Fibroblast of villous mesenchyme (primary cell): ENCODE data around the gene U2AF1L4. TPM values are rescaled to one million over a fixed set of nuclear protein-coding genes. Genes with fewer than 3 reads are reported as not detected.

Source experiments
- DNase-seq: peaks from one replicate; pipeline ENCODE4 v3.0.0-alpha.2; 2010; ENCODE audit warnings: low read depth
- H3K4me3 ChIP-seq: 2 replicates; pipeline ENCODE4 v1.5.1; 2011; ENCODE audit warnings: low read depth, mild to moderate bottlenecking, low read length
- total RNA-seq: library from RNA; depleted of rRNA; stranded (reverse); fragments of >200 nt; gene quantifications from 2 replicates; pipeline ENCODE4 v1.2.3, GENCODE V29; 2012
- TF ChIP-seq, protein P1 (sequence below): IDR thresholded peaks from 2 replicates; pipeline ENCODE4 v1.5.1; 2012; ENCODE audit warnings: low read depth, mild to moderate bottlenecking, low read length; ENCODE audit not compliant: insufficient read depth

U2AF1L4 gene
- total RNA-seq, 1 donor: 4.7 TPM

GRCh38 chr19:35756377-35757230 lies 11.4 kb upstream of the U2AF1L4 start, which contains the start of gene HSPB6:
Gene HSPB6 (minus strand): TSS chr19:35757029. CDS start chr19:35757008, 21 bp downstream.
- DNase-seq: peak; percentile 56
- TF ChIP-seq, protein P1, sequence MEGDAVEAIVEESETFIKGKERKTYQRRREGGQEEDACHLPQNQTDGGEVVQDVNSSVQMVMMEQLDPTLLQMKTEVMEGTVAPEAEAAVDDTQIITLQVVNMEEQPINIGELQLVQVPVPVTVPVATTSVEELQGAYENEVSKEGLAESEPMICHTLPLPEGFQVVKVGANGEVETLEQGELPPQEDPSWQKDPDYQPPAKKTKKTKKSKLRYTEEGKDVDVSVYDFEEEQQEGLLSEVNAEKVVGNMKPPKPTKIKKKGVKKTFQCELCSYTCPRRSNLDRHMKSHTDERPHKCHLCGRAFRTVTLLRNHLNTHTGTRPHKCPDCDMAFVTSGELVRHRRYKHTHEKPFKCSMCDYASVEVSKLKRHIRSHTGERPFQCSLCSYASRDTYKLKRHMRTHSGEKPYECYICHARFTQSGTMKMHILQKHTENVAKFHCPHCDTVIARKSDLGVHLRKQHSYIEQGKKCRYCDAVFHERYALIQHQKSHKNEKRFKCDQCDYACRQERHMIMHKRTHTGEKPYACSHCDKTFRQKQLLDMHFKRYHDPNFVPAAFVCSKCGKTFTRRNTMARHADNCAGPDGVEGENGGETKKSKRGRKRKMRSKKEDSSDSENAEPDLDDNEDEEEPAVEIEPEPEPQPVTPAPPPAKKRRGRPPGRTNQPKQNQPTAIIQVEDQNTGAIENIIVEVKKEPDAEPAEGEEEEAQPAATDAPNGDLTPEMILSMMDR: no peak

GRCh38 chr19:35755550-35756376 lies 10.5 kb upstream of the U2AF1L4 start:
- TF ChIP-seq, protein P1: no peak
- H3K4me3 ChIP-seq: peak overlapping the region; percentile 92
- peak; percentile 89 for DNase-seq

More at GRCh38 chr19:35756377-35757230, 11.4 kb upstream of the U2AF1L4 start, which contains the start of gene HSPB6:
- peak within 1 kb of the TSS; percentile 92 for H3K4me3 ChIP-seq

- peak overlapping the region; percentile 92 for H3K4me3 ChIP-seq
- no peak for DNase-seq
- TF ChIP-seq, protein P1: no peak
Observed at GRCh38 chr19:35755131-35755549, 9.9 kb upstream of the U2AF1L4 start.

DNA sequence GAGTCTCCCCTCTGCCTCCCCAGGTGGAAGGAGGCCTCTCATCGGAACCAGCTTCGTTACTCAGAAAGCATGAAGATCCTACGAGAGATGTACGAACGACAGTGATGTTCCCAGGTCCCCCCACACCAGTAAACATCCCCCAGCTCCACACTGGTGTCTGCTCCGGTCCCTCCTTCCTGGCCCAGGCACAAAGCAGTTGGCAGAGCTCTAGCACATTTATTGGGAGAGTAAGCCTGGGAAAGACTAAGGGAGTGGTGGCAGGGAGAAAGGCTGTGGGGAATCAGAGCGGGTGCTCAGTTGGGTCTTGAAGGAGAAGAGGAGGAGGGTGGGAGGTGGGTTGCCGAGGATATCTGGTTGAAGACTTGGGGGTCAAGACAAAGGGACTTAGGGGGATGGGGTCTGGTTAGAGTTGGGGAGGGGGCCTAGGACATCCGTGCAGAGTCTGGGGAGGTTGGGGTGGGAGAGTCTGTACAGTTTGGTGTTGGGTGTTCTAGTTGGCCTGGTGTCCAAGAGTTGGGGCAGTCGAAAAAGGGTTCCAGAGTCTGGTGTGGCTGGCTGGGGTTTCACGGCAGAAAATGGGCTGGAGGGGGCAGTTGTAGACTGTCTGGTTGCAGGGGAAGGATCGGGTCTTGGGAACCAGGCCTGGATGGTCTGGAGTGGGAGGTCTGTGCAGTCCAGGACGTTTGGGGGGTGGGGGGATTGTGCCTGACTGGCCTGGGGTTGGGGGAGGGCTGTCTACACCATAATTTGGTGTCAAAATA lies 9.3 kb upstream of the U2AF1L4 start:
- no peak for DNase-seq
- peak overlapping the region; percentile 92 for H3K4me3 ChIP-seq
- TF ChIP-seq, protein P1: no peak

DNA sequence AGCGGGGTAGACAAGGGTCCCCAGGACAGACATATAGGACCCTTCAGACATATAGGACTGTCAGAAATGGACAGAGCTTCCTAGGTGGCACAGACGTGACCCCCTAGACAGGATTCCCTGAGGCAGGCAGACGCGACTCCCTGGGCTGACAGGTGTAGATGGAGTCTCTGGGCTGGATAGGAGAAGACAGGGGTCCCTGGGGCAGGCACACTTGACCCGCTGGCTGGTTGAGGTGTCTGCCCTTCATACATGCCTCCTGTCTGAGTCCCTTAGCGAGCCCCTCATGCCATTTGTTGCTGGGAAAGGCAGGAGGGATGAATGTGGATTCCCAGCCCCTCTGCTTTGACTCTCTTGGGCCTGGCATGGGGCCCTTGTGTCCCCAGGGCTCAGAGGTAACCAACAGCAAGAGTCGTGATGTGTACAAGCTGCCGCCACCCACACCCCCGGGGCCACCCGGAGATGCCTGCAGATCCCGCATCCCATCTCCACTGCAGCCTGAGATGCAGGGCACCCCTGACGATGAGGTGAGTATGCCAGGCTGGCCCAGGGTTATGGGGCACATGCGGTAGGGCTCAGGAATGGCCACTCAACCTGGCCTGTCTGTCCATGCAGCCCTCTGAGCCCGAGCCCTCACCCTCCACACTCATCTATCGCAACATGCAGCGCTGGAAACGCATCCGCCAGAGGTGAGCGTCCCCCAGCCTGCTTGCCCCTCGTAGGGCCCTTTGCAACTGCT lies 8.6 kb upstream of the U2AF1L4 start:
- no peak overlapping the region for H3K4me3 ChIP-seq
- DNase-seq: no peak
- TF ChIP-seq, protein P1: no peak
